ENCODE results near the gene SPINK14. TPM values are rescaled to one million over a fixed set of nuclear protein-coding genes. Genes with fewer than 3 reads are reported as not detected.

Gene SPINK14
- total RNA-seq, 4 donors from 2014 or later = not detected

DNA sequence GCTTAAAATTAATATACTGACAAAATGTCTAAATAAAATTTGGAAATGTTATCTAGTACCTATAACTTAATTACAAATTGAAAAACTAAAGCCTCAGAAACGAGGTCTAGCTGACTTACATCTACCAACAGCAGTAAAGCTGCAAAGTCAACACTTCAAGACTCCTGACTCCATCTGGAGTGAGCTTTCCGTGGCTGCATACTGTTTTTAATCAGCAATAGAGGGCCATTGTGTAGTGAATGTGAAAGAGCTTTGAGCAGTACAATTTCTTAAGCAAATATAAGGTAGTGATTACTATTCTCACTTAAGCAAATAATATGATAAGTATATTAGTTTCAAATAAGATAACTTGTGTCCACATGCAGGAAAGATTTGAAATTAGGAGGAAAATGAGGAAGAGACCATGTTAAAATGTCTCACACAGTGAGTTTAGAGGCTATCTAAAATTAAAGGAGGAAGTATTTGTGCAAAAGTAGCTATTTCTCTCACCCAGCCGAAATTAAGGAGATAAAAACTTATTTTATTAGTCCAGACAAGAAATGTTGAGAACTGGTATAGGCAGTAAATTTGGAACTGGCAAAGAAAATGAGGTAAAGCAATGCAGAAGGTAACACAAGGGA lies 40.9 kb downstream of the SPINK14 start:
- peaks cover 0 to 37% (median 3%) of the 10 kb centered on the region in 4 donors for H3K4me1 ChIP-seq
- H3K9me3 ChIP-seq = no peaks in the 10 kb centered on the region
- DNase-seq (ENCODE audit: extremely low spot score) = no peak
- intact Hi-C loops (cut with DNase I) = no loop called here
- WGBS = 54% methylated on average over 3 of the region's 3 CpGs
- no peaks in the 10 kb centered on the region for H3K27me3 ChIP-seq
- TF ChIP-seq POLR2A (IDR thresholded peaks at IDR 0.05; ENCODE audit: low read depth) (no peak), POLR2AphosphoS5 (IDR thresholded peaks at IDR 0.05) (no peak), EP300 (IDR thresholded peaks at IDR 0.05) (no peak)
- TF ChIP-seq, protein P1, sequence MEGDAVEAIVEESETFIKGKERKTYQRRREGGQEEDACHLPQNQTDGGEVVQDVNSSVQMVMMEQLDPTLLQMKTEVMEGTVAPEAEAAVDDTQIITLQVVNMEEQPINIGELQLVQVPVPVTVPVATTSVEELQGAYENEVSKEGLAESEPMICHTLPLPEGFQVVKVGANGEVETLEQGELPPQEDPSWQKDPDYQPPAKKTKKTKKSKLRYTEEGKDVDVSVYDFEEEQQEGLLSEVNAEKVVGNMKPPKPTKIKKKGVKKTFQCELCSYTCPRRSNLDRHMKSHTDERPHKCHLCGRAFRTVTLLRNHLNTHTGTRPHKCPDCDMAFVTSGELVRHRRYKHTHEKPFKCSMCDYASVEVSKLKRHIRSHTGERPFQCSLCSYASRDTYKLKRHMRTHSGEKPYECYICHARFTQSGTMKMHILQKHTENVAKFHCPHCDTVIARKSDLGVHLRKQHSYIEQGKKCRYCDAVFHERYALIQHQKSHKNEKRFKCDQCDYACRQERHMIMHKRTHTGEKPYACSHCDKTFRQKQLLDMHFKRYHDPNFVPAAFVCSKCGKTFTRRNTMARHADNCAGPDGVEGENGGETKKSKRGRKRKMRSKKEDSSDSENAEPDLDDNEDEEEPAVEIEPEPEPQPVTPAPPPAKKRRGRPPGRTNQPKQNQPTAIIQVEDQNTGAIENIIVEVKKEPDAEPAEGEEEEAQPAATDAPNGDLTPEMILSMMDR (IDR thresholded peaks at IDR 0.05) = no peak
- no peaks in the 10 kb centered on the region for H3K36me3 ChIP-seq
- H3K4me3 ChIP-seq = no peak overlapping the region
- H3K27ac ChIP-seq (replicated peaks in 1 of 4) = no peak overlapping the region

DNA sequence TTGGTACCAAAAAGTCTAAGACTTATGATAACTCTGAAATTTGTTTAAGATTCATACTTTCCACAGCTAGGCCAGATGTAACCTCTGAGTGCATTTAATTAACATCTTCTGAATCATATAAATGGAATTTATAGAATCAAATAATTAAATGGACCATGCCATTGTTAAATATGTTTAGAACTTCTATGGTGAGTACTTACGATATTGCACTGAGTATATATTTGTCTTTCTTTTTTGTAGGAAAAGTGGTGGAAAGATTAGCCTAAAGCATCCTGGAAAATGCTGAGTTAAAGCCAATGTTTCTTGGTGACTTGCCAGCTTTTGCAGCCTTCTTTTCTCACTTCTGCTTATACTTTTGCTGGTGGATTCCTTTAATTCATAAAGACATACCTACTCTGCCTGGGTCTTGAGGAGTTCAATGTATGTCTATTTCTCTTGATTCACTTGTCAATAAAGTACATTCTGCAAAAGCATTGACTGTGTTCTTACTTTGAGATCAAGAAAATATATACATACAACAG lies 46.4 kb downstream of the SPINK14 start:
- no peaks in the 10 kb centered on the region for H3K4me1 ChIP-seq
- no peaks in the 10 kb centered on the region for H3K36me3 ChIP-seq
- DNase-seq (ENCODE audit: extremely low spot score) = no peak
- H3K27me3 ChIP-seq = no peaks in the 10 kb centered on the region
- no peak overlapping the region for H3K27ac ChIP-seq (replicated peaks in 1 of 4)
- no peaks in the 10 kb centered on the region for H3K9me3 ChIP-seq
- intact Hi-C loops (cut with DNase I) = no loop called here
- TF ChIP-seq POLR2A (IDR thresholded peaks at IDR 0.05; ENCODE audit: low read depth) (no peak), EP300 (IDR thresholded peaks at IDR 0.05) (no peak), POLR2AphosphoS5 (IDR thresholded peaks at IDR 0.05) (no peak)
- TF ChIP-seq, protein P1 (IDR thresholded peaks at IDR 0.05) = no peak
- 69% methylated on average over 1 of the region's 1 CpG for WGBS
- H3K4me3 ChIP-seq = no peak overlapping the region

DNA sequence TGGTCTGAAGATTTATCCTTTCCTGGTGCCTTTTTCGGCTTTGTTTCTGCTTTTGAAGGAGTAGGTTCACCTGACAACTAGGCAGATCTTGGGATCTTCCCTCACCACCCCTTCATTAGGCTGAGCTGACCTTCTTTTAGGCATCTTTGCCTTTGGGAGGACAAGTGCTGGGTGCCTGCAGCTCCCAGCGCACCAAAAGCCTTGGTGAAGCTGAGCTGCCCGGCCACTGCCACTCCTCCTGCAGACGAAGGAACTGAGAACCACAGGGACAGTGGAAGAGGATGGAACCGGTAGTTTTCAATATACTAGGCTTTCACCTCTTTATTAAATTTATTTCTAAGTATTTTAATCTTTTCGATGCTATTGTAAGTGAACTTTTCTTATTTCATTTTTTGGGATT lies 53.2 kb downstream of the SPINK14 start:
- TF ChIP-seq POLR2A (IDR thresholded peaks at IDR 0.05; ENCODE audit: low read depth) (no peak), POLR2AphosphoS5 (IDR thresholded peaks at IDR 0.05) (no peak), EP300 (IDR thresholded peaks at IDR 0.05) (no peak)
- TF ChIP-seq, protein P1 (IDR thresholded peaks at IDR 0.05) = no peak
- no peak for DNase-seq (ENCODE audit: extremely low spot score)
- no peak overlapping the region for H3K4me3 ChIP-seq
- intact Hi-C loops (cut with DNase I) = no loop called here
- H3K27ac ChIP-seq (replicated peaks in 1 of 4) = no peak overlapping the region
- no peaks in the 10 kb centered on the region for H3K9me3 ChIP-seq
- no peaks in the 10 kb centered on the region for H3K27me3 ChIP-seq
- no peaks in the 10 kb centered on the region for H3K4me1 ChIP-seq
- no peaks in the 10 kb centered on the region for H3K36me3 ChIP-seq
- WGBS = 70% methylated on average over 6 of the region's 6 CpGs

DNA sequence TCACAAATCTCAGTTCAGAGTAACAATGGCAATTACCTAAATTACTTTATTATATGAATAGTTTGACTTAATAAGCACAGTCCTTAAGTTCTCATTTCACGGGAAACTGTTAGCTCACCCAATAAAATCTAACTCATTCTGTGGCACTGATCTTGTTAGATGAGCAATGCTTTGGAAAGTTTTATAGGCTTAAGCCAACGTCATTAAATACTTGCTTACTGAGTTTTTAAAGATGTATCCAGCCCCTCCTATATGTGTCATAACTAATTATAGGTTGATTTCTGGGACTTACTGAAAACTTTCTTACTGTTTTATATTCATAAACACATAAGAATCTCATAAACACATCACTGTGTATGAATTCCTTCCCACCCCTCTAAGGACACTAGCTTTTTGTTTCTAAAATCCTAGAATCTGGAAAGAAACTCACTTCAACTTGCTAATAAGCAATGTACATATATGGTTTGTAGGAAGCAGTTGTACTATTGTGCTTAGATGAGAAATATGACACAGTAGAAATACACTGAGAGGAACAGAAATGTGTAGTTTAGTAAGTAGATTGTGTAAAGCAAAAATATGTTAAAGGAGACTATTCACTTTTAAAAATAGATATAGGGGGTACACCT lies 55.9 kb downstream of the SPINK14 start:
- no peak for DNase-seq (ENCODE audit: extremely low spot score)
- 67% methylated on average over 2 of the region's 2 CpGs for WGBS
- Histone ChIP-seq H3K4me1 (no peaks in the 10 kb centered on the region), H3K9me3 (no peaks in the 10 kb centered on the region), H3K27me3 (no peaks in the 10 kb centered on the region), H3K36me3 (no peaks in the 10 kb centered on the region), H3K4me3 (no peak overlapping the region), H3K27ac (replicated peaks in 1 of 4) (no peak overlapping the region)
- intact Hi-C loops (cut with DNase I) = no loop called here
- TF ChIP-seq EP300 (IDR thresholded peaks at IDR 0.05) = no peak
- TF ChIP-seq, protein P1 (IDR thresholded peaks at IDR 0.05) = no peak
- no peak for TF ChIP-seq POLR2A (IDR thresholded peaks at IDR 0.05; ENCODE audit: low read depth)
- no peak for TF ChIP-seq POLR2AphosphoS5 (IDR thresholded peaks at IDR 0.05)

Small RNA genes within 50 kb of the gene (small RNA-seq; reads per million reads assigned to genes)
- gene HMGN1P16 = 0 reads per million in 3 donors

Other genes with a start within 250 kb of the SPINK14 start
- gene SPINK5, start 104.6 kb upstream of the SPINK14 start, total RNA-seq = 1 to 10 TPM in 1 of 4 donors, under 1 TPM in 2, not detected in 1; 0.06 to 1.2 (median 0.45) TPM
- not detected for gene SPINK6, start 34.5 kb downstream of the SPINK14 start, total RNA-seq
- not detected for gene MARCOL, start 70.0 kb downstream of the SPINK14 start, total RNA-seq
- not detected for gene SPINK13, start 100.2 kb downstream of the SPINK14 start, total RNA-seq
- gene SPINK7, start 143.9 kb downstream of the SPINK14 start, total RNA-seq = not detected
- not detected for gene SPINK9, start 167.0 kb downstream of the SPINK14 start, total RNA-seq
- gene FBXO38, start 215.4 kb downstream of the SPINK14 start, total RNA-seq = 10 to 100 TPM; 29.5 to 46.5 (median 34.0) TPM